ENCODE results near the gene SCAF1.

GRCh38 chr19:49626226-49626625, 15.8 kb upstream of the SCAF1 start:
- TF ChIP-seq YY1 (IDR thresholded peaks at IDR 0.05; ENCODE audit: insufficient read depth, insufficient read length) (no peak), ZNF274 (IDR thresholded peaks at IDR 0.05; ENCODE audit: low read depth, low read length) (no peak)

Measured in NT2/D1 (cell line).